C4-2B (cell line): ENCODE measurements around the gene SLC6A6.

Experiments used
- CTCF ChIP-seq: fragments of 450-650 bp; conservative IDR thresholded peaks from 2 replicates; pipeline ENCODE4 v1.5.1; 2017; ENCODE audit warnings: mild to moderate bottlenecking
- ZFX ChIP-seq: fragments of 450-650 bp; IDR thresholded peaks from 2 replicates; pipeline ENCODE4 v1.6.1; 2017

- no peak for TF ChIP-seq CTCF
- no peak for TF ChIP-seq ZFX
Measured at GRCh38 chr3:14430053-14430452, 27.6 kb downstream of the SLC6A6 start.
